ENCODE results near the gene ATXN7.

The ATXN7 gene

DNA sequence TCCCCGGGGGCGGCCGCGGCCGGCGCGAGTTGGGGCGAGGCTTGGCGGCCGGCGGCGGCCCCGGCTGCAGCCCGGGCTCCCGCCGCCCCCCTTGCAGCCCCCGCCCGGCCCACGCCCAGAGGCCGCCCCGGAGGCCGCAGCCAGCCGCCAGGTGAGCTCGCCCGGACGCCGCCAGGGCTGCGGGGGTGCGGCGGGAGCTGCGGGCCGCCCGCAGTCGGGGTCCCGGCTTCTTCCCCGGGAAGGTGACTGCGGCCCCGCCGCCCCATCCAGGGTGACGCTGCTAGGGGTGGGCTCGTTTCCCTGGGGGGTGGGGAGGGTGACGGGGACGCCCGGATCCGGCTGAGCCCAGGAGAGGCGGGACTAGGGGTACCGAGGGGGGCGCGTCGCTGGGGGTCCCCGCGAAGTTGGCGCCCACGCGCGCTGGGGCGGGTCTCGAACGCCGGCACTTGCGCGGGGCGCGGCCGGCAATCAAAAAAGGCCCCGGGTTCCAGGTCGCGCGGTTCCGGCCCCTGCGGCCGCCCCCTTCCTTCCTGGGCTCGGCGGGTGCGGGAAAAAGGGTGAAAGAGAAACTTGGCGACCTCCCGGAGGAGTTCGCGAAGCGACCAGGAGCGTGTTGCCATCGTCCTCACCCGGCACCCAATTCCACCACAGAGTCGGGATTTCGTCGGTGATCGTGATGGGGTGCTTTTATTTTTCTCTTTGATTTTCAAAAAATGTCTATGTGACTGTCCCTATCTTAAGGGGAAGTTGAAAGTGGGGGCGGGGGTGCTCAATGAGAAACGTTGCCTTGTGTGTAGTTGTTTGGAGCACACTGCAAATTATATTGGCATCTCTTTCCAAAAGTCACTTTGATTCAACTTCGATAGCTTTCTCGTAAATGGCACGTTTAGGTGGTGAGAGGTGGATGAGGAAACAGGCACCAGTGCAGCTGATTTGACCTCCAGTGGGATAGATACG is 619 bp downstream of the ATXN7 start:
- DNase-seq: peak; percentile 78

GRCh38 chr3:63864965-63865327 is 1.3 kb downstream of the ATXN7 start:
- no peak for DNase-seq

- DNase-seq: no peak
These were observed 3.6 kb downstream of the ATXN7 start for GRCh38 chr3:63867225-63867624.

DNA sequence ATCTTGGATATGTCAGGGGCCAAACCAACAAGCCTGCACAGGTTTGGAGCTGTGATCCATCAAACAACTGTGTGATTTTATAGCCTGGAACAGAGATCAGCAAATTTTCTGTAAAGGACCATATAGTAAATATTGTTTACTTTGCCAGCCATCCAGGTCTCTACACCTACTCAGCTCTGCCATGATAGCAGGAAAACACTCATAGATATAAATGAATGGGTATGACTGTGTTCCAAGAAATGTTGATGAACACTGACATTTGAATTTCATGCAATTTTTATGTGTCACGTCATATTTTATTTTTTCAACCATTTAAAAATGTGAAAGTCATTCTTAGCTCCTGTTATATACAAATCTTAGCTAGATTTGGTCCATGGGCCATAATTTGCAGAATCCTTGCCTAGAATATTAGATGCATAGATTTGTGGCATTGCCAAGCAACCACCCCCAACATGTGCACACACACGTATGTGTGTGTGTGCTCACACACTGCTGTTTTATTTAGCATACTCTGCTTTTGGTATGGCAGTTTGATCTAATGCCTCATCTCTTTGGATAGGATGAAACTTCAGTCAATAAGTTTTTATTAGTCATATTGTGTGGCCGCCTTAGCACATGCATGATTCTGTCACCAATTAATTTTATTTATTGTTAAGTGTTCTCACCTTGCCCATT is 6.4 kb downstream of the ATXN7 start:
- DNase-seq: no peak

DNA sequence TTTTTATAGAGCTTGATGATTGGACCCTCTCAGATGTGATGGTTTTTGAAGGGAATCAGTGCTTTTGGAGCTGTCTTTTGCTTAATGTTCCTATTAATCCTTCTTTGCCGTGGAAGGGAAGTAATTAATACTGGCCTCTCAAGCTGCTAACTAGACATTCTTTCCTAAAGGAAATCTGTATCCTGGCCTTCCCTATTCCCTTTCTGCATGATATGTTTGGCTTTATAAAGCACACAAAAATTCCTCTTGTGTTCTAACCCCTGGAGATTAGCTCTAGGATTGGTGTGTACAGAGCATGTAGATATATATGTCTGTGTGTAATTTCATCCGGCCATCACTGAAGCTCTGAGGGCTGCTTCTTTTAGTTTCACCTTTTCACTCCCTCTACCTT is 6.9 kb downstream of the ATXN7 start:
- DNase-seq: no peak

DNA sequence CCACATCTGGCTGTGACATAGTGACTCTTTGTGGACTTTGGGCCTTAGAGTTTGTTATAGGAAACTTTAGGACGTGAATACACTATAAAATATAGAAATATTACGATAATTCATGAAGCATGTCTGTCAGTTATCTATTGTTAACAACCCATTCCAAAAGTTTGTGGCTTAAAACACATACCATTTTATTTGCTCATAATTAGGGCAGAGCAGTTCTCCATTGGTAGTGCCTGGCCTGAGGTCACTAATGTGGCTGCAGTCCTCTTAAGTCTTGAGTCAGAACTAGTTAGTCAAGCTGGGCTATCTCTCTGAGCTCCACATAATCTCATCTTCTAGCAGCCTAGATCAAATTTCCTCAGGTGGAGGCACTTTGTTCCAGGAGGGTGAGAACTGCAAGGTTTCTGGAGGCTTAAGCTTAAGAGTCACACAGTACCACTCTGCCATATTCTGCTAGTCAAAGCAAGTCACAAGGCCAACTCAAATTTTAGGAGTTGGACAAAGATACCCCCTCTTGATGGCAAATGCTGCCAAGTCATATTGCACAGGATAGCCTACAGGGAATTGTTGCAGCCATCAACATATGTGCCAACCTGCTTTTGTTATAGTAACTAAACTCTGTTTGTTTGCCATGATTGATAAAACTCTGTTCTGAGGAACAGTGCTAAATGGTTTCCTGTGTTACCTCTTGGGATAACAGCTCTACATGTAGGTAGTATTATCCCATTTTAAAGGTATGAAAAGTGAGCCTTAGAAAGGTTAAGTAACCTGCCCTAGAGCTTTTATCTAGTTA is 8.7 kb downstream of the ATXN7 start:
- no peak for DNase-seq

DNA sequence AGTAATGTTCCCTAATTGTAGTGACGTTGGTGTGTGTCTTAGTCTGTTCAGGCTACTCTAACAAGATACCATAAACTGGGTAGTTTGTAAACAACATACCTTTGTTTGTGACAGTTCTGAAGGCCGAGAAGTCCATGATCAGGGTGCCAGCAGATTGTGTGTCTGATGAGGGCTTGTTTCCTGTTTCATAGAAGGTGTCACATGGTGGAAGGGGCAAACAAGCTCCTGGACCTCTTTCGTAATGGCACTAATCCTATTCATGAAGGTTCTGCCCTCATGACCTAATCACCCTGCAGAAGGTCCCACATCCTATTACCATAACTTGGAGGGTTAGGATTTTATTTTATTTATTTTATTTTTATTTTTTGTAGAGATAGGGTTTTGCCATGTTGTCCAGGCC is 11.1 kb downstream of the ATXN7 start:
- no peak for DNase-seq

GRCh38 chr3:63875510-63875909 is 11.8 kb downstream of the ATXN7 start:
- no peak for DNase-seq

- DNase-seq: no peak
These were observed 12.6 kb downstream of the ATXN7 start for GRCh38 chr3:63876260-63876659.

- no peak for DNase-seq
These were observed 14.2 kb downstream of the ATXN7 start for GRCh38 chr3:63877737-63878393.

DNA sequence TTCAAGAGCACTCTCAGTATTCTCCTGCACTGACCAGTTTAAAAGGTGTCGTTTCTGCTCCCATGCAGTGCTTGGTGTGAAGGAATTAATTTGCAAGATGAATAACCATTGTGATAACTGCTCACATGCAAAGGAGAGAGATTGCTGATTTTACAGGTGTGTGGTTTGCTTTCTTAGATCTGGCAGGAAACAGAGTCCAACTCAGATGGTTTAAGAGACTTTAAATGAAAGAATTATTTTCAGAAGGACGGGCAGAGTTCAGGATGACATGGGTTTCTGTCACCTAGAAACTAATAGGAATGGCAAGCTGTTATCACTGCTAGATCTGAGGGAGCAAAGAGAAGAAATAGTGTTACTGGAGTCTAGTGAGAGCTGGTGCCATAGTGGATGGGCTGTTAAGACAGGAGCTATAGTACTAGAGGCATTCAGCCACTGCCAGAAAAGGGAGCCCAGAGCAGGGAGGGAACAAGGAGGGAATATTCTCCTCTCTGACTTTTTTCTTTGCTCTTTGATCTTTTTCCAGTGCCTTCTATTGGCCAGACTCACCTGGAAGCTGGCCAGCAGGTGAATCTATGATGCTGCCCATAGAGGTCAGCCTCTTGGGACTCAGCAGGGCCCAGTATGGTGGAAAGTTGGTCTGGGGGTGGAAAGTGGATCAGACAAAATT is 14.9 kb downstream of the ATXN7 start:
- DNase-seq: no peak

GRCh38 chr3:63880653-63881052 is 17.0 kb downstream of the ATXN7 start:
- no peak for DNase-seq

GRCh38 chr3:63886858-63887257 is 23.2 kb downstream of the ATXN7 start:
- no peak for DNase-seq

DNA sequence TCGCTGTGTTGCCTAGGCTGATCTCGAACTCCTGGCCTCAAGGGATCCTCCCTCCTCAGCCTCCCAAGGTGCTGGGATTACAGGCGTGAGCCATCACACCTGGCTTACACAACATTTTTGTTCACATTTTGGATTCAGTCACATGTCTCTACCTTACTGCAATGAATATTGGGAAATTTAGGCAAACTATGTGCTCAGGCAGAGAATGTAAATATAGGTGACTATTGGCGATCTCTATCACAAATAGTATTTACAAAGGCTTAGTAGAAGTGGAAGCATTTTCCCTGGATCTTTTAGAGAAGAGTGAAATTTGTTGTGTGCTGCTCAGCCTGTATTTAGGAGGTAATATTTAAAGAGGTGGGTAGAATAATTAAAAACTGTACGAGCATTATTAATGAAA is 27.9 kb downstream of the ATXN7 start:
- no peak for DNase-seq

GRCh38 chr3:63892773-63893352 is 29.2 kb downstream of the ATXN7 start:
- DNase-seq: no peak

DNA sequence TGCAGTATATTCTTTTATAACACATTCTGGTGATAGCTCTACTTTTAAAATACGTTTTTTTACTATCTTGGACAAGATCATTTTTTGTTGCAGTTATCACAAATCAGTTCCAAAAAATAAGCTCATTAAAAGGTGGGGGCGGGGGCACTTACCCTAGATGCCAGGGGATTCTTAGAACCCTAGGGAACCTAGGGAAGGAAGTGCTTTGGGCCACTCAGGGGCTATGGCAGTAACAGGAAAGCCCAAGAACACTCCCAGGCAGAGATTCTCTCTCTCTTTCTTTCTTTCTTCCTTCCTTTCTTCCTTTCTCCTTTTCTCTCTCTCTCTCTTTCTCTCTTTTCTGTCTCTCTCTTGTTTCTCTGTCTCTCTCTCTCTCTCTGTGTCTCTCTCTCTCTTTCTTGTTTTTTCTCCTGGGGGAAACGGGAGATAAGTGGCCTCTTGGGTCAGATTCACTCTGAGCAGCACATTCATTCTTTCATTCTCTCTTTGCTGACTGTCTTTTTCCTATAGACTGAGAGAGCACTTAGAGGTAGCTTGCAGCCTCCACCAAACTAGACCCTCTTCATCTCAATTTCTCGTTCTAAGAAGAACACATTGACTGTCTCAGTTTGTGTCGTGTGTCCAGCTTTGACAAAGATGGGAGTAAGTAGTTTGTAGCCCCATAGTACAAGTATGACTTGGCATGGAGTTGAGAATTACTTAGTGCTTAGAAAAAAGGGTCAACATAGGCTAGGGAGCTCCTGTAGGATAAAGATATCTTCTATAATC is 31.9 kb downstream of the ATXN7 start:
- DNase-seq: no peak

GRCh38 chr3:63896332-63897030 is 32.8 kb downstream of the ATXN7 start:
- DNase-seq: no peak

DNA sequence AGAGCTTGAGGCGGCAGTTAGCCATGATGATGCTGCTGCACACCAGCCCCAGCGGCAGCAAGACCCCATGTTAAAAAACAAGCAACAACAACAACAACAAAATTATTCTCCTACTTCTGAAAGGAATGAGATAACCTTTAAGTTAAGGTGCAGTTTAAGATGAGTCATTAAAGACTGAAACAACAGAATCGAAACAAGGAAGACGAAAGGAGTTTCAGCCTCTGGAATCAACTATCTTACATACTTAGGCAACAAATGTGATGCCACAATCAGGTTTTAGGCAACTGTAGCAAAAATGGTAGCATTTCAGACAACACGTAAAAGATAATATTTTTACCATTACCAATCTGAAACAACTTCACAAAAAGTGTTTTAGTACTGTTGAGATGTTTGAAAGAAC is 36.3 kb downstream of the ATXN7 start:
- DNase-seq: no peak

DNA sequence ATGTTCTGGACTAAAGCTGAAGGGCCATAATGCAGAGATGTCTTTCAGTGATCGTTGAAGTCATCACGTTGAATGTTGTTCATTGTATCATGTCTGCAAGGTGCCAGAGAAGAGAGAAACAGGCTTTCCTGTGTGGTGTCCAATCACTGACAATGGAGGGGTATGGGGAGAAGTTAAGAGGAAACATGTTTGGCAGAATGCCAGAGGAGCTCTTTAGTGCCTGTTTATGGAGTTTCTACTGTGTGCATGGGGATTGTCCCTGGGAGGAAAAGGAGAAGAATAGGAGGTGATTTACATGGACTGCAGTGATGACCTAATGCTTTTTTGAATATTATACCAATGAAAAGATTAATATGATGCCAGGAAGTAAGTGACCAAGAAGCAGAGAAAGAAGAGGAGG is 36.8 kb downstream of the ATXN7 start:
- no peak for DNase-seq

Data from KG1 (cell line).